CD4-positive, alpha-beta T cell treated with Interleukin-1 beta for 1 hour (primary cell): ENCODE results near the gene LRRC46.

Experiments used
- DNase-seq, 2 donors: peaks; one replicate each; pipeline ENCODE4 v3.0.0-alpha.2; 2020 to 2022

LRRC46 gene

DNA sequence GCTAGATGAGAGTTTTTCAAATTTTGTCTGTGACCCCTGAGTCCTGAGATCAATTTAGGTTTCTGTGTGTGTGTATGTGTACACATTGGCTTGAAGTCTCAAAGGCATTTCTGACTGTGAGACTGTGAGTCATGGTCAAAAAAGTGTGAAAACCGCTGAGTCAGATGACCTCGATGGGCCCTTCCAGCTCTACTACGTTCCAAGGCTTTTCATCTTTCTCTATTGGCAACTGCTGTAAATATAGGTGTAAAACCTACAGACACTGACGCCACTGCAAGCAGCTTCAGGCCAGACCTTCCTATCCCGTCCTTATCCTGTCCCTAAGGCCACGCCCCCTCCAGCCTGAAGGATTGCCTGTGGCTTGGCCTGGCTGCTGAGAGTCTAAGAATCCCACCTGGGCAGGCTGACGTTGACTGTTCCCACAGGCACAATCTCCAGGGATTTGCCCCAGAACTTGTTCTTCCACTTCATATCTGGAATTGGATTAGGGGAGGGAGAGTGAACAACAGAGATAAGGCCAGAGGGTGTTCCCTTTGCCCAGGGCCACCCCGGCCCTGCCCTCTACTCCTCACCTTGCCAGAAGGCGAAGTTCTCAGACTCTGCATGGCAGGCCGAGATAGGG, 21.2 kb upstream of the LRRC46 start:
- DNase-seq = peak; percentile 39 to 45

DNA sequence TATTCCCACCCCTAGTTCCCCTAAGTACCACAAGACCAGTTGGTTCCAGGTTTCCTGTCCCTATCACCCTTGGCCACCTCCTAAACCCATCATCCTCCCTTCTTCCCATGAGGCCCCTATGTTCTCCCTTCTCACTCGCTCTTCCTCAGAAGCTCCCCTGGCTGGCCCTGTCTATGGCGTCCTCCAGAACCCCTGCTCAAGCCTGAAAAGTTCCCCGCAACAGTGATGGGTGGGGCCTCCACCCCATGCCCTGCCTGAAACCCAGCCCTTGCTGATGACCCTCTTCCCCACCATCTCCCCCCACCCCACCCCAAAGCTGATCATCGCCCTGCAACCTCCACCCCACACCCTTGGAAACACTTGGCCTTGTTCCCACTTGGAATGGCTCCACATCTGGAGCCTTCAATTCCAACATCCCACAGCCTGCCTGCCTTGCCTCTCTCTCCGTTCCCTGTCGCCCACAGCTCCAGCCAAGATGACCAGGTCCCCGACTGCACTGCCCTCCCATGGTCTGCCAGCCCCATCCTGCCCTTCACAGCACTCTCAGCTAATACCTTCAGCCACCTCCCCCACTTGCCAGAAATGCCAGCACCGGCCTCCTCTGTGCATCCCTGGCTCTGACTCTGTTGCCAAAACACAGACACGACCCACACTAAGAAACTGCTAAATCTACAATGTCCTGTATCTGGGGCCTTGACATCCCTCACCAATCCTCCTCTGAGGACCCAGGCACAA, 20.4 kb upstream of the LRRC46 start:
- no peak for DNase-seq

DNA sequence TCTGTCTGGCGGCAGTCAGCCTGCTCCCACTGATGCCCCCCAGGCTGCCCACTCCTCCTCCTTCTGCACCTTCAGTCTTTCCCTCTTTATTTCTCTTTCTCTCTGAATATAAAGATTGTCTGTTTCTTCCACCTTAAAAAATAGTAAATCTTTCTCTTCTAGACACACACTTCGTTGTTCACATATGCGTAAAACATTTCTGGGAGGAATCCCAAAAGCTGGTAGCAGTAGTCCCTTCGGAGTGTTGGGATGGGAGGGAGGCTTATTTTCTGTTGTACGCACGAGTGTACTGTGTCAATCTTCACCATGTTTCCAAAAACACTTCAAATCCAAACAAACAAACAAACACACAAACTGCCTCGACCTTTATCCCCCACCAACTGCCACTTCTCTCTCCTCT, 19.8 kb upstream of the LRRC46 start:
- DNase-seq = no peak

DNA sequence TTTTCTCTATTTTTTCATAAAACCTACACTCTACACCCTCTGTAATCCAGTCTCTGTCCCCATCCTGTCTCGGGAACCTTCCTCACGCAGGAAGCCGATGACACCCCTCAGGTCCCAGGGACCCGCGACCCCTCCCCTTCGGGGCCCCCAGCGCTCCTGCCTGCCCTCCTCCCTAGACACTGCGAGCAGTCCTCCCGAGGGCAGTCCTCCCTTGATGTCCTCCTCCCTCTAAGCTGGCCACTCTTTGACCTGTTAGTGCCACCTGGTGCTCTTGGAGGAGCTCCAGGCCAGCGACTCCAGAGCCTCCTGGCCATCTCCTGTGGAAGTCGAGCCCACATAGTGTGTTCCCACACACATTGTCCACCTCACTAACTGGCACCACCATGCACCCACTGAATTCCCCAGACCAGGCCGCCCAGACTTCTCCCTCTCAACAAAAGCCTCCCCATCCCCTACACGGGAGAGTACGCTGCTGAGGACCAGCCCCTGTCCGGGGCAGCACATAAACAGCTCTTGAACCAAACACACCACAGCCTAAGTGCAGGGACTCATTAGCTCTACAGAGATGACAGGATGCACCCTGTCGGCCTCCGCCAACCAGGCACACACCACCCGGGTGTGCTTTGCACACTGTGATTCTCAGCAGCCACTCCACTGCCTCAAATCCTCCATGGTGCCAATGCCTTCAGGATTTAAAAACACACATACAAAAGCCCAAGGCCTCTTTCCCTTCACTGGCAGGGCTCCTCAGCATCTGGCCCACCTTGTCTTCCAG, 19.1 kb upstream of the LRRC46 start:
- DNase-seq = no peak

DNA sequence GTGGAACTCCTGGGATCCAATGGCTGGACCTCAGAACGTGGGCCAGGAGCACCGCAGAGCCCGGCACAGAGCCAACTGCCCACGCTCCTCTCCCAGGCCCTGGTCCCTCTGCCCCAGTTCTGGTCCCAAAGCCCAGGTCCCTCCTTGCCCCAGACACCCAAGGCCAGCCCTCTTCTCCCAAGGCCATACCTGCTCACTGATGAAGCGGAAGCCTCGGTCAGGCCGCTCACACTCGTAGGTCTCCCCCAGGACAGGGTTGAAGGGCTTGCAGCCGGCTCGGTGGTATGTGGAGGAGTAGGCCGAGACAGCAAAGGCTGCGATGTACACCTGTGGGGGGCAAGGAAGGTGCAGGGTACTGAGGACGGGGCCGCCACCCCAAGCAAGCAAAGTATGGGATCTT, 18.4 kb upstream of the LRRC46 start:
- DNase-seq = no peak

DNA sequence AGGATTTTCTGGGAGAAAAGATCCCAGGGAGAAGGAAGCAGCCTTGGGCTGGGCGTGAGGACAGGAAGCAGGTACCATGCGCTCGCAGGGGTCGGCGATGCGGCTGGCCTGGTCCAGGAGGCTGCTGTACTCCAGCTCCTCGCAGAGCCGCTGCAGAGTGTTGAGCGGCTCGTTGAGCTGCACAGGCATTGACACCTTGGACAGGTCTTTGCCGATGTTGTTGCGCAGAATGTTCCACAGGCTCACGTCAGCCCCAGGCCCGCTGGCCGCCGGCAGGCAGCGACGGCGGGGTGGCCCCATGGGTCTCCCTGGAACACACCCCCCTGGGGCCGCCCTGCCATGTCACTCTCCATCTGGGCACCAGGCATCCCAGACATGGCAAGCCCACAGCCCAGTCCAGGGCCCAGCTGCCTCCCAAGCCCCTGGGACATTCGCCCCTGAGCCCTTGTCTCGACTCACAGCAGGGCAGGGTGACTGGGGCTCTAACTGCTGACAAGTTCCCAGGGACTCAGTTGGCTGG, 17.9 kb upstream of the LRRC46 start:
- DNase-seq = no peak

DNA sequence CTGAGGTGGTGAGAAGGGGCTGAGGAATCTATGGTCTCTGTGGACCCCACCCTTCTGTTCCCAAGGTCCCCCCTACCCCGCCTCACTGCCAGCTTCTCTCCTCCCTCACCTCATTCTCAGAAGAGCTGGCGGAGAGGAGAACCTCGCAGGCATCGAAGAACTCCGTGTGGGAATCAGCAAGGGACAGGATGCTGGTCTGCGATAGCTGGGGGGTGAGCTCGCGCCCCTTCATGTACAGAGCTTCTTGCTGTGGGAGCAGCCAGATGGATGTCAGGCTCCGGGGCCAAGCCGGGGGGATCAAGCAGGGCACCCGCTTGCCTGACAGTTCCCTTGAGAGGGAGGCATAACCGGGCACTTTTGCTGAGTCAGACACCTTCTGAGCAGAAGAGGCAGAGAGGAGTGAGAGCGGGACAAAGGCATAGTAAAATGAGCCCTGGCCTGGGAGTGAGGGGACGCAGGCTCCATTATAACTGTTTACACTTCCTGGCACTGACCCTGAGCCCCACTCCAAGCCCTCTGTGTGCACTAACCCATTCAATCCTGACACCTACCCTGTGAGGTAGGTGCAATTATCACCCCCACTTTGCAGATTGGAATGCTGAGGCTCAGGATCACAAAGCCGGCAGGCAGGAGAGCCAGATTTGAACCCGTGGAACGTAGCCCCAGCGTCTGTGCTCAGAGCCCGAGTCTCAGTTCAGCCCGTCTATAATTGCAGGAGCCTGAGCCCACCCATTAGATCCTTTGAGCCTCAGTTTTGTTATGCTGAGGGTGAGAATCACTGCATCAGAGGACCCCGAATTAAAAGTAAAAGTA, 16.2 kb upstream of the LRRC46 start:
- DNase-seq = no peak

DNA sequence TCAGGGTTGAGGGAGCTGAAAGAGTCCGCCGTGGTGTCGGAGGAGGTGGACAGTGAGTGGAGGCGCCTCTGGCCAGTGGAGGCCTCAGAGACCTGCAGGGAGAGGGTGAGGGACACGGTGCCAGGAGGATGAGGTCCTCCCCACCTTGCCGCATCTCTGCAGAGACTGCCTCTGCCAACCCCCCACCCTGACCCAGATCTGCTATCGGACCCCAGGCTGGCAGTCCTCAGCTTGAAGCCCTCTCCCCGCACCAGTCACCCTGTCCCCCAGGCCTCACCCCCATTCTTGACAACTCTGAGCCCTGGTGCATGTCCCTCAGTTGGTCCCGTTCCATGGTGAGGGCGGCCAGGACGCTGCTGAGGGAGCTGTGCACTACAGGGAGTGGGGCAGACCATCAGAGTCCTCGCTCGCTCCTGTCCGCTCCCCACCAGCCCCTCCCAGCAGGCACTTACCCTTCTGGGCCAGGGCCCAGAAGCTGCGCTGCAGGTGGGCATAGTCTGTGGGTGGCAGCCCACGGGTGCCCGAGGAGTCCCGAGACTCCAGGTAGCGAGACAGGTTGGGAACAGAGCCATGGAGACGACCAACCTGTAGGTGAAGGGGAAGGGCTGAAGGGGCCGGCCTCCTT, 15.2 kb upstream of the LRRC46 start:
- no peak for DNase-seq

DNA sequence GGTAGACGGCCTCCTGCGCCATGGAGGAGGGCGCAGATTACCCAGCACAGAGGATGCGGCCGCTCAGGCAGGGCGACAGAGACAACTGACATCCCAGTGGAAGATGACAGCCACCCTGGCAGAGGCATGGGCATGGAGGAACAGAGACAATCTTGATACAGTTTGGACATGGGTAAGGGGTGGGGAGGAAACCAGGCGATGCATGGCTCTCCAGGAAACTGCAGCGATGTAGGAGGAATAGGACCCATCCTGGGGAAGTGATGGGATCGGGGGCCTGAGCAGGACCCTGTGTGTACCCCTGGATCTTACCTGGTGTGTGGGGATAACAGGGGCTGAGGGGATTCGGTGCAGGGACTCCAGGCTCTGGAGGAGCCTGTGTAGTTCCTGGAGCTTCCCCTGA, 14.5 kb upstream of the LRRC46 start:
- no peak for DNase-seq

DNA sequence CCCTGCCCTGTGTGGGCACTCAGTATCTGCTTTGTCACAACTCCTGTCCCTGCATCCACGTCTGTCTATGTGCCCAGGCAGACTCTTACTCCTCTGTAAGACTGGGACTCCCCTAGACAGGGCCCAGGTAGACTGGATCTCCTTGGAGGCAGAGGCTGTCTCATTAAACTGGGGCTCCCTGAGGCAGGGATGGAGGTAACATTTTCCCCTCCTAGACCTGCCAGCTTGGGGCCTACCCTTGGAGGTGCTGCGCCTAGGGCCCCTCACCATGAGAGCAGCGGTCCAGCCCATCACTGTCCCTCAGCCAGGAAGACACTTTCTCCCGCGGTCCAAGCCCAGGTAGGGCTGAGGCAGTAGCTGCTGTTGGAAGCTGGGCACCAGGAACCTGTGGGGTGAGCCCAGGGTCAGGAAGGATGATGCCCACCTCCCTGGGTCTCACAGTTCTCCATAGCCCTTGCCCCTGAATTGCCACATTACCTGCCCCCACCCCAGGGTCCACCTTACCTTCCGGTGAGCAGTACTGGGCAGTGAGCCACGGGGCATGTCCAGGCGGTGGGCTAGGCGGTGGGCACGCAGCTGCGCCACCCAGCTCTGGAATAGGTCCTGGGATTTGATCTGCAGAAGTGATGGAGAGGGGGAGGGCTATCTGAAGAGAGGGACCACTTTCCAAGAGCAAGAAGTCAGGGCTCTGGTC, 13.3 kb upstream of the LRRC46 start:
- DNase-seq = no peak

DNA sequence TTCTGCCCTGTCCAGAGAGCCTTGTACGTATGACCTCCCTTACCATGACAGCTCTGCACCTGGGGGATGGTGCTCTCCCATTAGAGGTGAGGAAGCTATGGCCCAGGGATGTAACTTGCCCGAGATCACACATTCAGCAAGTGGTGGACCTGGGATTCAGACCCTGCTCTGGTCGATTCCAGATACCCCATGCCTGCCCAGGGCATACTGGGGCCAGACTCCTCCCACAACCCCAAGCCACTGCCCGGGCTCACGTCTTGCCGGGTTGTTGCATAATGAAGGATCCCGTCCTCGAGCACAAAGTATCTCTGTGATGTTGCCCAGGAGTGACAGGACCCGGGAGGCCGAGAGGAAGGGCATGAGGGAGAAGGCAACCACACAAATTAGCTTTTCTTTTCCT, 12.0 kb upstream of the LRRC46 start:
- no peak for DNase-seq

DNA sequence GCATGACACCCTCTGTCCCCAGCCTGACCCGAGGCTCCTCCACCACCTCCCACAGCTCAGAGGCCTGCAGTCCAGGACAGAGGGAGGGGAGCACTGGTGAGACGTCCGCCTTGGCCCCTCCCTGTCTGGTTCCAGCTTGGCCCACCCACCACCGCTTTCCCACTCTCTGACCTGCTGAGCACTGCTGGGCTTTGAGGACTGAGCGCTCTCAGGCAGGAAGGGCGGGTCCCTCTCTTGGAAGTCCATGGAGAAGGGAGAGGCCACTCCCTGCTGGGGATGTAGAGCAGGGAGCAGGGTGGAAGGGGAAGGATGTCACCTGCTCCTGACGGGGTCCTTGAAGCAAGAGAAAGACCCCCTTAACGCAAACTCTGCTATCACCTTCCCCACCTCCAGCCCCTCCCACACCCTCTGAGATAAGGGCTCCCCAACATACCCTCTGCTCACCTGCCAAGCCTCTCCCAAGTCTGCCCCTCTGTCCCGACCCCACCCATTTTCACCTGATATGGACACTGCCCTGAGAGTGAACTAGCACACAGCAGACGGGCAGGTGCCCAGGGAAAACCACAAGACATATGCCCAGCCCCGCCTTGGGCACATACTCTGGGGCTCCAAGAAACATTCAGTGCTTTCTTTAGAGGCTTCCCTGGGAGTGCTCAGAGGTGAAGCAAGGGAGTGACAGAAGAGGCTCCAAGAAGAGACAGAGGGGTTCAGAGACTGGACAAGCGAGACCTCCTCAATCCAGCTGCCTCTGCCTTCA, 11.3 kb upstream of the LRRC46 start:
- no peak for DNase-seq

DNA sequence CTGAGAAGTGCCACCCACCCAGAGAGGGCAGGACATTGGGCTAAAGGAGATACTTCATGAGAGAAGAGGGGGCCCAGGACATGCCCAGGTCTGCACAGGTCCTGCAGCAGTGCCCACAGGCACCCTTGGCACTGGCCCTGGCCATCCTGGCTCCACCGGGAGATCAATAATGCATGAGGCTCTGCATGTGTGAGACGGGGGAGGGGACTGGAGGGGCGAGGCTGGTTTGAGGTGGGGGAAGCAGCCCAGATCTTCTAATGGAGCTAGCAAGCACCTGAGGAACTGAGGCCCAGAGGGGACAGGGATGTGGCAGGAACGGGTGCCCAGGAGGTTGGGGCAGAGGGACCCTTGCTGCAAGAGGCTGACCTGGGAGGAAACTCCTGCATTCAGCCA, 10.4 kb upstream of the LRRC46 start:
- DNase-seq = no peak

DNA sequence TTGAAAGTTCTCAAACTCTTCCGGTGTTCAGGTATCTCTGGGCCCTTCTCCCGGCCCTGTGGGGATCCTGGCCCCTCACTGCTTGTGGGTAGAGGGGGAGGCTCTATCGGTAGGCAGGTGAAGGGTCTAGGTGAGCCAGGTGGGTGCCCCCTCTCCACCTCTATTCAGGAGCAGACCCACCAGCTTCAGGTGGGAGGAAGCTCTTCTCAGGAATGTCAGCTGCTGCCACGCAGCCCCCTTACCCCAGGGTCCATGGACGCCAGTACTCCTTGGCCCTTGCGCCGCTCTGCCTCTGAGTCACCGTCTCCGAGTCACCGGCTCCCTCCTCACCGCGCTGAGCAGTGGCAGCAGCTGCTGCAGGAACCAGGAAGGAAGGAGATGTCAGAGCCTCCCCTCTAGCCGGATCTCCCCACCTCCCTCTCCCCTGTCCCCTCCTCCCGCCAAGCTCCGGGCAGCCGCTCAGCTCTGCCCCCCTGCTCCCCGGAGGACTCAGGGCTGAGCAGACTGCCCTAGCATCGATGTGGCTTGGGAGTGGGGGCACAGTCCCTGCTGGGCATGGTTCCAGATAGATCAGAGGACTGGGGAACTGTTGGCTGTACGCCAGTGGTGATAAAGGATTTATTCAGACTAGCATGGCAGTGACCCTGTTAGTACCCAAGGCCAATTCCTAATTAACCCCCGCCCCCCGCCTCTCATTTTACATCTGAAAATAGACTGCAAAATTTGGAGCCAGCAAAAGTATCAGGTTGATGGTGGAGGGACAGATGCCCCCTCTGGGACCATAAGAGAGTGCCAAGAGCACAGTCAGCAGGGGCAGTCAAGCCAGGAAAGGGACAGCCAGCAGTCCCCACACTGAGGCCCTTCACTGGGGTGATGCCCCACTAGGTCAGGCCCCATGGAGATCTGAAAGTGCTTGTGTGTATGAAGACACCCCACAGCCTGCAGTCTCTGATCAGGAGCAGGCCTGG, 9.8 kb upstream of the LRRC46 start, which contains the start of gene OSBPL7:
Gene OSBPL7, minus strand, starts transcription at position 371 of the 968 bp plus-strand sequence. CDS start 1,516 bp downstream, outside the sequence.
- DNase-seq = peak; percentile 85 to 86

DNA sequence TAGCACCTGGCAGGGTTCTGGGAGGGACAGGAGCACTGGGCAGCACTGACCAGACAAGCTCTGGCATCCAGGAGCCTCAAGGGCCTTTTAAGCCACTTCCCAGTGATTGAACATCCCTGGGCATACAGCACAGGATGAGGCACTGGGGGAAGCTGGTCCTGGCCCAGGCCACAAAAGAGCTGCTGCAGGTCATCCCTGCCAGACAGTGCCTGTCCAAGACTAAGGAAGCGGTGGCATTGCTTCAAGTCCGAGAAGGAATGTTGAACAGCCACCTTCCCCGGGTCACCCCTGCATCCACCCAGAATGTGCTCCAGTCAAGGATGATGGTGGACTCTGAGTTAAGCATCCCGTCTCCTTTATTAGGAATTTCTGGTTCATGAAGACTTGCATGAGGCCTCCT, 8.7 kb upstream of the LRRC46 start:
- no peak for DNase-seq

DNA sequence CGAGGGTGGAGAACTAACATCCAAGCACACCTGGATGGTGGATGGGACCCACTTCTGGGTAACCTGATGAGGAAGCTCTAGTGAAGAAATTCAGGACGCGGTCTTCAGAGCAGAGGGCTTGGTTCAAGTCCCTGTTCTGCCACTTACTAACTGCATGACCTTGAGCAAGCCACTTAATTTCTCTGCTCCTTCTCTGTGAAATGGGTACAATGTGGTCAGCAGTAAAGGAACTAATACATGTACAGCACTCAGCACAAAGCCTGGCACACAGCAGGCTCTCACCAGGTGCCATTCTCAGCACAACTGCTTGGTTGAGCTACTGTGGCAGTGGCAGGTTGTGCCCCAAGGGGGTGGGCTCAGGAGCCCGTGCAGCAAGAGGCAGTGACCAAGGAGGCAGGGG, 8.0 kb upstream of the LRRC46 start:
- no peak for DNase-seq

DNA sequence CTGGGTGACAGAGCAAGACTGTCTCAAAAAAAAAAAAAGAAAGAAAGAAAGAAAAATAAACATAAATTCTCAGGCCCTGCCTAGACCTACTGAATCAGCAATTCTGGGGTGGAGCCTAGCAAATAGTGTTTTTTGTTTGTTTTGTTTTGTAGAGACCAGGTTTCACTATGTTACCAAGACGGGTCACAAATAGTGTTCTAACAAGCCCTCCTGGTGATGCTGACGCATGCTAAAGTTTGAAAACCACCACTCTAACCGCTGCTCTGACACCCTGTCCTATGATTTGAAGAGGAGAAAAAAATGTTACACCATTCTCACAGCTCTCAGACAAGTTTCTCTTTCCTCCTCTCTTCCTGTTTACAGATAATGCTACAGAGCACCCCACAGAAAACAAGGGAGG, 1.6 kb upstream of the LRRC46 start:
- DNase-seq = peak; percentile 83 to 90

DNA sequence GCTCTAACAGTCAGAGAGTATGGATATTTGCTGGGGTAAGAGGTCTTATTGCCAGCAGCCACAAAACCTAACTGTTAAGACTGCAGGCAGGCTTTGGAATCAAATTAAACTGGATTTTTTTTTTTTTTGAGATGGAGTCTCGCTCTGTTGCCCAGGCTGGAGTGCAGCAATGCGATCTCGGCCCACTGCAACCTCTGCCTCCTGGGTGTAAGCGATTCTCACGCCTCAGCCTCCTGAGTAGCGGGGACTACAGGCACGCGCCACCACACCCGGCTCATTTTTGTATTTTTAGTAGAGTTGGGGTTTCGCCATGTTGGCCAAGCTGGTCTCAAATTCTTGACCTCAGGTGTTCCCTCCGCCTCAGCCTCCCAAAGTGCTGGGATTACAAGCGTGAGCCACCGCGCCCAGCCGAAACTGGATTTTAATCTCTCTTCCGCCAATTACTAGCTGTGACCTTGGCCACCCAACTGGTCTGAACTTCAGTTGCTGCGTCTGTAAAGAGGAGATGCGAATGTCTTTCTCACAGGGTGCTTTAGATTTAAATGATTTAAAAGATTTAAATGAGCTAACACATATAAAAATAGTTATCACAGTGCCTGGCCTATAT, 971 bp upstream of the LRRC46 start:
- no peak for DNase-seq

DNA sequence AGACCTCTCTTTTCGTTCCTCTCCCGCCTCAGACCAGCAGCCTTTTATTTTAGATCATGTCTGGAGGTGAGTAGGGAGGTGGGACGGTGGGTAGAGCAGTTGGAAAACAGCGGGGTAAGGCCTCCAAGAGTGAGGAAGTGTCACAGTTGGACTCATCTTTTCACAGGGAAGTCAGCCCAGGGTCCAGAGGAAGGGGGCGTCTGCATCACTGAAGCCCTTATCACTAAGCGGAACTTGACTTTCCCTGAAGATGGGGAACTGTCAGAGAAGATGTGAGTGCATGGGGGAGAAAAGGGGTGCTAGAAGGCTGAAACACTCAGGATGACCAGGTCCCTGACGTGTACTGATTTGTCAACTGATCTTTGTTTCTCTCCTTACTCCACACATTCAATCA, 461 bp downstream of the LRRC46 start:
- no peak for DNase-seq
